Right forelimb (tissue), 1 donor: ENCODE results near the gene RSF1.

Experiments used
- DNase-seq: peaks from one replicate; pipeline ENCODE4 v3.0.0-alpha.2; 2018

RSF1 gene

GRCh38 chr11:77736473-77736872 is 84.0 kb downstream of the RSF1 start:
- no peak for DNase-seq

- no peak for DNase-seq
Measured at GRCh38 chr11:77734890-77735289, 85.6 kb downstream of the RSF1 start.

GRCh38 chr11:77732143-77732542 is 88.4 kb downstream of the RSF1 start:
- DNase-seq: no peak

GRCh38 chr11:77730789-77731188 is 89.7 kb downstream of the RSF1 start:
- no peak for DNase-seq

GRCh38 chr11:77729063-77729462 is 91.5 kb downstream of the RSF1 start:
- DNase-seq: no peak

GRCh38 chr11:77728203-77728786 is 92.2 kb downstream of the RSF1 start:
- DNase-seq: no peak

GRCh38 chr11:77726524-77726923 is 94.0 kb downstream of the RSF1 start:
- DNase-seq: no peak

- no peak for DNase-seq
Measured at GRCh38 chr11:77725433-77725832, 95.1 kb downstream of the RSF1 start.

GRCh38 chr11:77724636-77725035 is 95.9 kb downstream of the RSF1 start:
- DNase-seq: no peak

- no peak for DNase-seq
Measured at GRCh38 chr11:77723024-77723423, 97.5 kb downstream of the RSF1 start.

- DNase-seq: no peak
Measured at GRCh38 chr11:77710358-77710757, 110.2 kb downstream of the RSF1 start.

- DNase-seq: no peak
Measured at GRCh38 chr11:77705876-77706579, 114.5 kb downstream of the RSF1 start.

- no peak for DNase-seq
Measured at GRCh38 chr11:77705195-77705875, 115.2 kb downstream of the RSF1 start.

- DNase-seq: no peak
Measured at GRCh38 chr11:77704029-77704428, 116.5 kb downstream of the RSF1 start.

GRCh38 chr11:77699425-77699824 is 121.1 kb downstream of the RSF1 start:
- no peak for DNase-seq

GRCh38 chr11:77698896-77699295 is 121.6 kb downstream of the RSF1 start:
- no peak for DNase-seq

- no peak for DNase-seq
Measured at GRCh38 chr11:77697865-77698264, 122.7 kb downstream of the RSF1 start.

GRCh38 chr11:77695417-77695816 is 125.1 kb downstream of the RSF1 start:
- no peak for DNase-seq

GRCh38 chr11:77690649-77691048 is 129.9 kb downstream of the RSF1 start:
- DNase-seq: no peak

- no peak for DNase-seq
Measured at GRCh38 chr11:77687088-77687487, 133.4 kb downstream of the RSF1 start.

- DNase-seq: no peak
Measured at GRCh38 chr11:77677138-77677537, 143.4 kb downstream of the RSF1 start.

- DNase-seq: no peak
Measured at GRCh38 chr11:77672264-77672663, 148.3 kb downstream of the RSF1 start.

- no peak for DNase-seq
Measured at GRCh38 chr11:77669848-77670511, 150.5 kb downstream of the RSF1 start.

- no peak for DNase-seq
Measured at GRCh38 chr11:77668760-77669159, 151.8 kb downstream of the RSF1 start.
